Stimulated activated CD8-positive, alpha-beta memory T cell treated with anti-CD3 and anti-CD28 coated beads, Interleukin-12 subunit alpha, Interleukin-12 subunit beta, amount 100 ng/mL, for 24 hours (primary cell): ENCODE data around the gene ARHGAP24.
"Not testable (repeated sequence)": the region's sequence is repeated elsewhere in the genome, so short reads cannot be mapped to it uniquely, and the experiment has no call there.

Source experiments
- DNase-seq: peaks from one replicate; pipeline ENCODE4 v3.0.0-alpha.2; 2020; ENCODE audit errors: extremely low read depth

Gene ARHGAP24

GRCh38 chr4:85518526-85518925, 43.6 kb downstream of the ARHGAP24 start:
- not testable (repeated sequence) for DNase-seq

GRCh38 chr4:85520765-85521749, 46.1 kb downstream of the ARHGAP24 start:
- DNase-seq, result no peak

GRCh38 chr4:85522277-85522676, 47.3 kb downstream of the ARHGAP24 start:
- DNase-seq, result no peak

GRCh38 chr4:85522836-85523235, 47.9 kb downstream of the ARHGAP24 start:
- no peak for DNase-seq

- no peak for DNase-seq
These were observed 52.9 kb downstream of the ARHGAP24 start for GRCh38 chr4:85527815-85528214.

GRCh38 chr4:85531560-85532341, 56.8 kb downstream of the ARHGAP24 start:
- no peak for DNase-seq

- no peak for DNase-seq
These were observed 59.2 kb downstream of the ARHGAP24 start for GRCh38 chr4:85534120-85534519.

- DNase-seq, result no peak
These were observed 68.9 kb downstream of the ARHGAP24 start for GRCh38 chr4:85543832-85544231.

GRCh38 chr4:85544751-85545150, 69.8 kb downstream of the ARHGAP24 start:
- DNase-seq, result no peak

- no peak for DNase-seq
These were observed 73.2 kb downstream of the ARHGAP24 start for GRCh38 chr4:85548116-85548515.

- DNase-seq, result no peak
These were observed 73.9 kb downstream of the ARHGAP24 start for GRCh38 chr4:85548841-85549240.

- no peak for DNase-seq
These were observed 80.3 kb downstream of the ARHGAP24 start for GRCh38 chr4:85555206-85555605.

- no peak for DNase-seq
These were observed 81.3 kb downstream of the ARHGAP24 start for GRCh38 chr4:85556283-85556682.

GRCh38 chr4:85557016-85557901, 82.3 kb downstream of the ARHGAP24 start:
- DNase-seq, result no peak

- no peak for DNase-seq
These were observed 91.0 kb downstream of the ARHGAP24 start for GRCh38 chr4:85565761-85566480.

- no peak for DNase-seq
These were observed 94.9 kb downstream of the ARHGAP24 start for GRCh38 chr4:85569730-85570299.

GRCh38 chr4:85570388-85570787, 95.4 kb downstream of the ARHGAP24 start:
- DNase-seq, result no peak

- DNase-seq, result no peak
These were observed 96.1 kb downstream of the ARHGAP24 start for GRCh38 chr4:85571008-85571407.

- DNase-seq, result no peak
These were observed 98.3 kb downstream of the ARHGAP24 start for GRCh38 chr4:85573270-85573669.

GRCh38 chr4:85577307-85577706, 102.4 kb downstream of the ARHGAP24 start:
- DNase-seq, result no peak

GRCh38 chr4:85579942-85580341, 105.0 kb downstream of the ARHGAP24 start:
- DNase-seq, result no peak
